ENCODE data around the gene PDGFD. TPM values are rescaled to one million over a fixed set of nuclear protein-coding genes. Genes with fewer than 3 reads are reported as not detected.

The PDGFD gene
- total RNA-seq, 1 experiment from 2014 or later, result 2.6 TPM

GRCh38 chr11:104164028-104164520 lies at the start of gene PDGFD (continued):
- TF ChIP-seq RELA (CRISPR knock-in tag; IDR thresholded peaks at IDR 0.05; ENCODE audit: borderline replicate concordance), result no peak
- TF ChIP-seq SMAD4 (CRISPR knock-in tag; IDR thresholded peaks at IDR 0.05), result no peak
- TF ChIP-seq CDX4 (CRISPR knock-in tag; IDR thresholded peaks at IDR 0.05; ENCODE audit: borderline replicate concordance), result no peak
- TF ChIP-seq ZMAT4 (CRISPR knock-in tag; IDR thresholded peaks at IDR 0.05), result no peak
- no peak for TF ChIP-seq ZNF532 (CRISPR knock-in tag; IDR thresholded peaks at IDR 0.05; ENCODE audit: borderline replicate concordance)
- TF ChIP-seq ZNF317 (CRISPR knock-in tag; IDR thresholded peaks at IDR 0.05; ENCODE audit: borderline replicate concordance, low read depth), result no peak
- TF ChIP-seq STAT6 (CRISPR knock-in tag; conservative IDR thresholded peaks at IDR 0.05; ENCODE audit: low read depth), result no peak
- TF ChIP-seq PRRX2 (CRISPR knock-in tag; IDR thresholded peaks at IDR 0.05), result no peak

- TF ChIP-seq ZNF671 (CRISPR knock-in tag; IDR thresholded peaks at IDR 0.05), result no peak
- TF ChIP-seq RORB (CRISPR knock-in tag; IDR thresholded peaks at IDR 0.05), result no peak
- no peak for TF ChIP-seq USF2 (CRISPR knock-in tag; IDR thresholded peaks at IDR 0.05)
- no peak for TF ChIP-seq ESRRA (CRISPR knock-in tag; IDR thresholded peaks at IDR 0.05; ENCODE audit: borderline replicate concordance)
- TF ChIP-seq ETV6 (CRISPR knock-in tag; IDR thresholded peaks at IDR 0.05), result no peak
- no peak for TF ChIP-seq ZNF317 (CRISPR knock-in tag; IDR thresholded peaks at IDR 0.05; ENCODE audit: borderline replicate concordance, low read depth)
- no peaks in the 10 kb centered on the region for H3K36me3 Mint-ChIP-seq
- ChIA-PET CTCF (no interaction called here), POLR2A (no interaction called here)
- DNase-seq (ENCODE audit: low spot score), result no peak
- H3K4me3 Mint-ChIP-seq, result no peak overlapping the region
- H3K4me1 Mint-ChIP-seq, result no peaks in the 10 kb centered on the region
- no peaks in the 10 kb centered on the region for H3K27me3 Mint-ChIP-seq (ENCODE audit: low read depth)
- ATAC-seq, result no peak
- peaks cover 6% of the 10 kb centered on the region; the same call in 1 of the 2 replicates for H3K9me3 Mint-ChIP-seq
- no peak overlapping the region for H3K27ac Mint-ChIP-seq
Observed at GRCh38 chr11:104206936-104207335, 43.0 kb upstream of the PDGFD start.

GRCh38 chr11:104205838-104206237 lies 41.9 kb upstream of the PDGFD start:
- CTCF ChIA-PET, result no interaction called here
- no peak for DNase-seq (ENCODE audit: low spot score)
- H3K4me3 Mint-ChIP-seq, result no peak overlapping the region
- ATAC-seq, result no peak
- H3K27me3 Mint-ChIP-seq (ENCODE audit: low read depth), result no peaks in the 10 kb centered on the region
- H3K27ac Mint-ChIP-seq, result no peak overlapping the region
- POLR2A ChIA-PET, result no interaction called here
- H3K9me3 Mint-ChIP-seq, result 0 out of 2 replicates have a peak, but pooled peaks cover 2% of the 10 kb centered on the region
- no peaks in the 10 kb centered on the region for H3K36me3 Mint-ChIP-seq
- no peaks in the 10 kb centered on the region for H3K4me1 Mint-ChIP-seq
- no peak for TF ChIP-seq ESRRA (CRISPR knock-in tag; IDR thresholded peaks at IDR 0.05; ENCODE audit: borderline replicate concordance)
- no peak for TF ChIP-seq ELF4 (CRISPR knock-in tag; IDR thresholded peaks at IDR 0.05; ENCODE audit: low read depth)
- TF ChIP-seq ZNF532 (CRISPR knock-in tag; IDR thresholded peaks at IDR 0.05; ENCODE audit: borderline replicate concordance), result no peak
- TF ChIP-seq ZBTB43 (CRISPR knock-in tag; IDR thresholded peaks at IDR 0.05), result no peak
- no peak for TF ChIP-seq MYBL2 (CRISPR knock-in tag; IDR thresholded peaks at IDR 0.05)
- no peak for TF ChIP-seq ZNF423 (CRISPR knock-in tag; IDR thresholded peaks at IDR 0.05)
- no peak for TF ChIP-seq SMAD4 (CRISPR knock-in tag; IDR thresholded peaks at IDR 0.05)
- no peak for TF ChIP-seq SOX15 (CRISPR knock-in tag; IDR thresholded peaks at IDR 0.05)

Measured in WTC11 (cell line).